GM18873 (cell line): ENCODE measurements around the gene LIPA.
"Not testable (repeated sequence)": the region's sequence is repeated elsewhere in the genome, so short reads cannot be mapped to it uniquely, and the experiment has no call there.

Experiments used
- ATAC-seq: cut with Tn5 transposase; IDR thresholded peaks from one replicate; pipeline ENCODE4 v1.9.1; 2021; ENCODE audit warnings: mild to moderate bottlenecking, moderate library complexity, moderate number of reproducible peaks; ENCODE audit not compliant: unreplicated experiment, low FRiP score

The LIPA gene

DNA sequence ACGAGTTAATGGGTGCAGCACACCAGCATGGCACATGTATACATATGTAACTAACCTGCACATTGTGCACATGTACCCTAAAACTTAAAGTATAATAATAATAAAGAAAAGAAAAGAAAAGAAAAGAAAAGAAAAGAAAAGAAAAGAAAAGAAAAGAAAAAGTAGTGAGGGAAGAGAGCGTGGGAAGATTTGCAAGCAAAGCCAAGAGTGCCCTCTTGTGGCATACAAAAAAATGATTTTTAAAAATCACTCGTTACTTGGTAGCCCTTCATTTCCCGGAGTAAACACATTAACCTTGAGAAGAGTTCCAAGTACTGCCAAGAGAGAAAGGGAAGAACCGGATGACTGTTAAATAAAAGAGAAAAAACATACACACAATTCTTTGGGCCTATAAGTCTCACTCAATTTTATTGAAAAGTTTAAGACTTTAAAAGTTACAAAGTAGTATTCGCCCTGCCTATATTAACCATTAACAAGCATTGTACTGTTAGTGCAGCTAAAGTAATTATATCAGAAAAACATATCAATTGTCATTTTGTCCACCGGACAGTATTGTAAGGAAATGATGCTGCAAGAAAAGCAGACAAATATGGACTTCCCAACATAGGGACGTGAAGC is 38.3 kb downstream of the LIPA start:
- no peak for ATAC-seq

DNA sequence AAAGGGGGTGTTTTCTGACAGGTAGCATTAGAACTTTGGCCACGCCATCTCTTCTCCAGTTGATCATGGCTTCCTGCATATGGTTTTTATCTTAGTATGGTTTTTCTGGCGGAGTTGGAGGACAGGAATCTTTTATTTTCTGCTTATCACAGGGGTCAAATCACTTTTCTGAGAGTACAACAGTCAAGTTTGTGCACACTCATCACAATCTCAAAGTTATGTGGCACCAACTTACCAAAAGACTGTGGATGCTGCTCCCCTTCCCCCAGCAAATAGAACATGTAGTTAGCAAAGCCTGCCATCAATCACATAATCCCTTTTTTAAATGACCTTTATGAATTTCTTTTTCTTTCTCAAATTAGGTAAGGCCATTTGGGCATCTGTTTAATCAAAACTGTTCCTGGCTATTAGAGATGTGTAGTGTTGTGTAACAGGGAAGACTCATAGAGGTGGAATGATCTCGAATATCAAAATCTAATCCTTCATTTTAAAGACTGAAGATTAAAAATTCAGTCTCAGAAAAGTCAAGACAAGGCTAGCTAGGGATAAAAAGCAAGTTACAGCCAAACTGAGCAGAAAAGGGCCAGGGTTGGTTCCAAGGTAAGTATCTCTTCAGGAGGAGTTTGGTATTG is 40.7 kb downstream of the LIPA start:
- no peak for ATAC-seq

DNA sequence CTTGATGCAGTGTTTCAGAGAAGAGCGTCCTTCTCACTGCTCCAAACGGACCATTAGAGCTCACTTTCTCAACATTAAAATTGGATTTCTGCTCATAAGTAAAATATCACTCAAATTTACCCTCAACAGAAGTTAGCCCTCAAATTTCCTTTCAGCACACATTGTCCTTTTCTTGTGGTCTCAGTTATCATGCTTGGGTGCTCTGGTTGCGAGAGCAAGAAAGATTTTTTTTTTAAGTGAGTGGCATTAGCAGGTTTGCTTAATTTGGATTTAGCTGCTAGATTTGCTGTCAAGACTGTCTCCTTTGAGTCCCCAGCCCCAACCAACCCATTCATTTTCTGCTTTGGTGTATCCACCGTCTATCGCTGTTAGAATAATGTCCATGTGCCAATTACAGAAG is 41.9 kb downstream of the LIPA start:
- no peak for ATAC-seq

DNA sequence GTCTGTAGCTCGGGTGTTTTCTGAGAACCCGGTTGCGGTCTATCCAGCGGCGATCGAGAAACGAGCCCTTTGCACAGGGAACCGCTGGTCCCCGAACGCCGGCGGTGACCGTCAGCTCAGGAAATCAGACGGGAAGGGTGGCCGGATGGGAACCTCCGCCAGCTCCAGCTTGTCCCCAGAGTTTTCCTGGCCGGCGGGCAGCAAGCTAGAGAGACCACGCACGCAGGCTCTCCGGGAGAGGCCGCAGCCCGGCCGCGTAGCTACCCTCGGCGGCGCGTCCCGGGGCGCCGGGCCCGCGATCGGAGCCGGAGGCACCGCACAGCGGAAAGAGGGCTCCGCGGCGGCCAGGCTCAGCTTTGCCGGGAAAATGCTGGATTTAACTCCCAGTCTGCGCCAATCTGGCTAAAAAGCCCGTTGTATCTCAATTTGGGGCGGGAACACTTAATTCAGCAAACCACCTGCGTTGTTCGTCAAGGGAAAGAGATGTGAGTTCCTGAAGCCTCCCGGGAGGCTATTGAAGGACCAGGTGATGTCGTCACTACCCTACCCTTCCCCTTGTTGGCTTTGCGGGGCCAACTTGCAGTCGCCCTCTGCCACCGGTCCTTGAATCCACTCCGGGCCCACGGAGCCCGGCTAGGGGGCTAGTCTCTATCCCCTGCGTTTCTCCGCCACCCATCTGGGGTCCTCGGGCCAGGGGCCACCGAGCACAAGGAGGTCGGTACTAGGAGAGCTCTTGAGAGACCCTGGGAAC is 43.6 kb downstream of the LIPA start:
- ATAC-seq: no peak

DNA sequence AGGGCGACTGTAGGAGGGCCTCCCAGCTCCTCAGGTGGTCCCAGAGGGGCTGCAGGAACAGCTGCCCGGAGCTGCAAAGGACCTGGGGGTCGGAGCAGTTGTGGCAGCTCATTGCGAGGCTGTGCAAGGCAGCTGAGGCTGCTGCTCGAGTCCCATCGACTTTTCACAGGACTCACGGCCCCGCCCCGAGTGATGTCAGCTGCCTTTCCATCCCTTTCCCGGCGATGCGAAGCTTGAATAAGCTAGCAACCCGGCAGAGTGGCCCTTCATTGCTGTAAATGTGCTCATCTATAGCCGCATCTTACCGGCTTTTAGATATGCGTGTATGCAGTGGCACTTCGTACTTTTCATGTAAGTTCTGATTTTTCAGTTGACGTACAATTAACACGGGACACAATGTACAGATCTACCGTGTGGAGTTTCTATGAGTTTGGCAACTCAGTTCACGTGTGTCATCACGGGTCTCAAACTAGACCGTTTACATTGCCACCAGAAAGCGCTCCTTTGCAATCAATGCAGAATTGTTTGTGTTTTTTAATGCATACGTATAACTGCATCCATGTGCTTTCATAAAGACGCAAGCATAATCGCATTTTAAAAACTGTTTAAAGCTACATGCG is 44.3 kb downstream of the LIPA start, which contains the start of gene CH25H:
CH25H (minus strand) TSS at position 137 of the 620 bp plus-strand sequence; CDS start at position 112, 25 bp downstream.
- no peak for ATAC-seq

DNA sequence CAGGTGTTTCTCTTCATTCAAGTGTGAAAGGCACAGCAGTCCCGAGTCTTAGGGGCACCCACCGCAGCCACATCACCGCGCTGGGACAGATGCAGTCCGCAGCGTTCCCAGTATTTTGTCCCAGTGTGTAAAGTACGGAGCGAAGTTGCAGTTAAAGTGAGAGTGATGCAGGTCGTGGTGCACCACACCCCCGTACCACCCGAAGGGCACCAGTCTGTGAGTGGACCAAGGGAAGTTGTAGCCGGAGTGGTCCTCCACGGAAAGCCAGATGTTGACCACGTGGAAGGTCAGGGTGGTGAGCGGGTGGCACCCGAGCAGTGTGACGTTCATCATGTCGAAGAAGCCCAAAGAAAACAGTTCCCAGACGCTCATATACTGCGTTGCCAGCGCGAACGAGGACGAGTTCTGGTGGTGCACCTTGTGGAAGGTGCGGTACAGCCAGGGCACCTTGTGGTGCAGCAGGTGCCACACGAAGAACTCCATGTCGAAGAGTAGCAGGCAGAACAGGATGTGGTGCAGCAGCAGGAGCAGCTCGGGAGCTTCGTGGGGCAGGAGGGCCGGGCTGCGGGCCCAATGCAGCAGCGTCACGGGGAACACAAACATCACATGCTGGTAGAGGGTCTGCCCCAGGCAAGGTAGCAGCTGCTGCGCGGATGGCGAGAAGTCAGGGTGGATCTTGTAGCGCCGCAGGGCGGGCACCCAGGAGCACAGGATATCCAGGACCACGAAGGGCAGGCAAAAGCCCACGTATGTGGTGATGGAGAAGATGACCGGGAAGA is 45.0 kb downstream of the LIPA start:
- ATAC-seq: no peak

DNA sequence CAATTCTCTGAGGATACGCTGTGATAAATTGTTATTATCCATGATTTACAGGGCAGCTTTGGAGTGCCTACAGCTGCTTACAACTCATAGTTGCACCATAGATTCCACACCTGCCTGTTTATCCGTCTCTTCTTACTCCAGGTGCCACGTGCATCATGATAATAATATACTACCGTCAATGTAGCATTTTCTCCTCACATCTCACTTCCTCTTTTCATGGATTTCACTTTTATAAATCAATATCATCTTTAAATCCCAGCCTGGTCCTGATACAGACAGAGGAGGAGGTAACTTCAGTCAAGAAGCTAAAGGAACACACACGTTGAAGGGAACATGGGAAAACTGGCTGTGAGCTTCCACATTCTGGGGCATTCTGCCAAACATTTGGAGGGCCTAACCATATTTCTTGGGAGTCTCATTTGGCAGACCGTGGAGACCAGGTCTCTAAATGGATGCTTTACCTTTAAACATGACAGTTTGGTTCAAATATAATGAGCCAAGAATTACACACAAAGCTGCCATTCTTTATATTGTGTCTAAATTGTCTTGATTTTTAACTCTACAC is 46.9 kb downstream of the LIPA start:
- no peak for ATAC-seq

DNA sequence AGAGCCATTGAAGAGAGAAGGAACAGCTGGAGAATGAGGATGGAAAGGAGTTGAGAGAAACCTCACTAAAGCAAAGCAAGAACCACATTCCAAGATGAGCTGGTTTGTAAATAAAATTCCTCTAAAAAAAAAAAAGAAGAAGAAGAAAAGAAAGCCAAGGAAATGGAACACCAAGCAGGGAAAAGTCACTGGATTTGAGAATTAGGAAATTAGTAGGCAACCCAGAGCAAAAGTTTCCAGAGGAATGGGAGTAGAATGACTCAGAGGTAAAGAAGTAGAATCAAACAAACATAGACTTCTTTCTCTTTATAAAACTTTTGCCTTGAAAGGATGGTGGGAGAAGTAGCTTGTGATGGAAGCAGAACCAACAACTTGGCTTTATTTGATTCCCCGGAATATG is 48.3 kb downstream of the LIPA start:
- no peak for ATAC-seq

DNA sequence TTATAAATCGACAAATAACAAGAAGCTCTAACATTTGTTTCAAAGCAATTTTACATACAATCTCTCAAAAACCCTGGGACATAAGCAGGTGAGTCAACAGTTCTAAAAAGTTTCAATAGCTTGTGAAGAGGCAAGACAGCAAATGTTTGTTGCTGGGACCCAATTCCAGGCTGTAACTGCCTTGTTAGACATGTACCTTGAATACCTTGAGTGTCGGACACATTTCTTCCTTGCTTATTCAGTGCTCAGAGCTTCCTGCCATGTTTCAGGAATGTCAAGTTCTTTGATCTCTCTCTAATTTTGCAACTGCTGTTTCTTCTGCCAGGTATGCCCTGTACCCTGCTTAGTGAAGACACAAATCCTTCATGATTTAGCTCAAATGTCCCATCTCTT is 49.5 kb downstream of the LIPA start:
- ATAC-seq: no peak

DNA sequence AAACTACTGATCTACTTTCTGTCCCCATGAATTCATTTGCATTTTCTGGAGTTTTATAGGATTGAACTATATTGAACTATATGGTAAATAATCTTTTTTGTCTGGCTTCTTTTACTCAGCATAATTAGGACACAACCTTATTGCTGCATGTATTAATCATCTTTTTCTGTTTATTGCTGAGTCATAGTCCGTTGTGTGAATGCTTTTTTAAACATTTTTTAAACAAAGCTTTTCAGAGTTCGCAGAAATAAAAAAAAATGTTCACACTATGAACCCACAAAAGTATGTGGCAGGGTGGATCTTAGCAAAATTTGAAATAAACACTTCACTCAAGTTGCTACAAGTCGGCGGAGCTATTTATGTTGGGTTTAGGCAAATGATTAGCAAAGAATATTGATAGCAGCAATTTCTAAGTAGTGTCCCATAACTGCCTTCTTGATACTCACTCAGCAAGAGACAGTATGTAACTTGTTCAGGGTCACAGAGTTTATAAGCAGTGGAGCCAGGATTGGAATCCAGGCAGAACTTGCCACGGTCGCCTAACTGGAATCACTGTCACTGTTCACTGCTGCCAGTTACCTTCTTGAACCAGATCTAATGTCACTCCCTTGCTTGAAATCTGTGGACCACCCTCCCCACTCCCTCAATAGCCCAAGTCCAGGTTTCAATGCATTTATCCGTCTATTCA is 50.1 kb downstream of the LIPA start:
- ATAC-seq: no peak

DNA sequence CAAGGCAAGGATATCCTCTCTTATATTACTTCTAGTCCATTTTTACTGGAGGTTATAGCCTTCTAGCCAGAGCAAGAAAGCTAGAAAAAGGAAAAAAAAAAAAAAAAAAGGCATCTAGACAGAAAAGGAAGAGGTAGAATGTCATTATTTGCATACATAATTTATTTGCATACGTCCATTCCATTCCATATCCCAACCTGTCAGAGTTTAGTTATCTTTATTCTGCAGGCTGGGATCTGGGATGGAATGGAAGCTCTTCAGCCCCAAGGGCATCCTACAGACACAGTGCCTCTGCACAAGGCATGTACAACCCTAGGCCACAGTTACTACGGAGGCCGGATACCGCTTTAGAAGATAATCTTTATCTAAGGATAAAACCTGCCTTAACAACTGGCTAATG is 54.1 kb downstream of the LIPA start:
- no peak for ATAC-seq

DNA sequence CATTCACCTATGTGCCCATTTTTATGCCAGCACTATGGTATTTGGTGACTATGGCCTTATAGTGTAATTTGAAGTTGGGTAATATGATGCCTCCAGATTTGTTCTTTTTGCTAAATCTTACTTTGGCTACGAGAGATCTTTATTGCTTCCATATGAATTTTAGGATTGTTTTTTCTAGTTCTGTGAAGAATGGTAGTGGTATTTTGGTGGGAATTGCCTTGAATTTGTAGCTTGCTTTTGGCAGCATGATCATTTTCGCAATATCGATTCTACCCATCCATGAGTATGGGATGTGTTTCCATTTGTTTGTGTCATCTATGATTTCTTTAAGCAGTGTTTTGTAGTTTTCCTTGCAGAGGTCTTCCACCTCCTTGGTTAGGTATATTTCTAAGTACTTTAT is 60.3 kb downstream of the LIPA start:
- not testable (repeated sequence) for ATAC-seq

DNA sequence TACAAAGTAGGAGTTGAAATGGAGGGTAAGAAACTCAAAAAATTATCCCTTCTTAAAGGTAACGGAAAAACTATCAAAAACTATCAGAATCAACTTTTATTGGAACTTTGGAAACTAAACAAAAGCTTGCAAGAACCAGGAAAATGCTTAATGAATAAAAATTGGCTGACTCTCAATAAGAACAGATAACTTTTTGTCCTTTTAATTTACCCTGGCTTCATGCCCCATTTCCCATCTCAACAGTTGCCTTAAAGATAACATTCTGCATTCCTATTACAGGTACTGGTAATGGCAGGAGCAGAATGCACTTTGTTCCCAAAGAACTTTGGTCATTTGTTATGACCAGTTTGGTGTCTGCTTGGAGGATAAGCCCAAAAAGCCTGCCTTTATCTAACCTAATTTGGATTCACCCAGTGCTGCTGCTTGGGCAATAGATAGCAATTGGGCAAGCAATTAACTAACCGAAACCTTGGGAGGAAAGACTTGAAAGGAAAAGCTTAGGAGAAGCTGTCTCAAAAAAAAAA is 62.3 kb downstream of the LIPA start:
- ATAC-seq: no peak

DNA sequence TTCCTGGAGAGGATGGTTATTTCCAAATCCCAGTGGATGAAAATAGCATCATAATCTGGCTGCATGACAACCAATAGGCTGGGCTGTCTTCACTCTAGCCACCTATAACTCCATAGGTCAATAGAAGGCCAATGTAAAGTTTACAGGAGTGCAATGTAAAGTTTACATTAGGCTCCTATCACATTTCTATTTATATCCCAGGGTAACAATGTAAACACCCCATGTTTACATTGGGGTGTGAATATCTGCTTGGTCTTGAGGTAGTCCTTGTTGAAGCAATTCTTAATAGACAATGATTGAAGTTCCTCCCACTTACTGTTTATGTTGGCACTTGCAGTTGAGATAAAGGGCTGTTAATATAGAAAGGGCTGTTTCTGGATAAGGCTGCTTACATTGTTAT is 65.9 kb downstream of the LIPA start:
- no peak for ATAC-seq

DNA sequence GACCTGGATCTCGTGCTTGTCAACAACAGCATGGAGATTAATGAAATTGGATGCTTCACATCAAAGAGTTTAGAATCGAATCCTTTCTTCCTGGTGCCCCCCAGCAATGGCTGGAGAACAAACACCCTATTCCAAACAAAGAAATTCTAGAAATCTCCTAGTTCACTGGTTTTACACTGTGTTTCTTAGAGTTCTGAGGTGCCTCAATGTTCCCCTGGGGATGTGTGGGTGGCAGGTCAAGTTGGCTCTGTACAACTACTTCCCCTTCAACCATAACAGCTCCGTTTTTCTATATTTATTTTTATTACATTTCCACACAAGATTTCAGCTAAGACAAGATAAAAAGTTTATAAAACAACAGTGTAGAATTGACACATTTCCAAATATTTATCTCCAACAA is 66.9 kb downstream of the LIPA start:
- ATAC-seq: no peak

DNA sequence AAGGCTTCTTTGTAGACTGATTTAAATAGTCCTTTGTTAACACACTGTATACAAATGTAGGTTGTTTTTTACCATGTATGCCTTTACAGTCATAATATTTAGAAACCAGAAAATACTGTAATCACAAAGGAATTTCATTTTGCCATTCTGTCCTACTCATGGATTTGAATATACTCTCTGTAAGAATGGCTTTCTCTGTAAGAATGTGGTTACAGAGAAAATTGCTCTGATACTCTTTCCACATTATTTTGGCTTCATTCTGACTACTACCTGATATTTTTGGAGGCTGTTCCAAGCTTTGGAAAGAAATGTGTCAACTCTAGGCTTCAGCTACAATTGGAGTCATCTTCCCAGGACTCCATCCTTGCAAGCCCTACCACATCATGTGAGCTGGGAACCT is 68.0 kb downstream of the LIPA start:
- ATAC-seq: no peak

DNA sequence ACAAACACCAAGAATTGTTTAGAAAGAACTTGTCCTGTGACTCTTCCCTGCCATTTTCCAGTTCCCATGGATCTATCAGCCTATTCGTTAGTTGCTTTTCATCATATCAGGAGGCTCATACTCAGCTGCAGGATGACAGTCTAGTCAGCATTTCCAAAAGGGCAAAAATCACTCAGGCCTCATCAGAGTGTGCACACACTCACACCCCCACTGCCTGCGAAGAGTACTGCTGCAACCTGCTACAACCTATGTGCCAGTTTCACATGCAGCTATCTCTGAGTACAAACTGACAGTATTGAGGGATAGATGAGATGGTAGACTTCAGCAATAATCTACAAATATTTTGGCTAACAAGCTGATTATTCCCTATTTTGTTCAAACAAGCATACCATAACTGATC is 68.7 kb downstream of the LIPA start:
- no peak for ATAC-seq

DNA sequence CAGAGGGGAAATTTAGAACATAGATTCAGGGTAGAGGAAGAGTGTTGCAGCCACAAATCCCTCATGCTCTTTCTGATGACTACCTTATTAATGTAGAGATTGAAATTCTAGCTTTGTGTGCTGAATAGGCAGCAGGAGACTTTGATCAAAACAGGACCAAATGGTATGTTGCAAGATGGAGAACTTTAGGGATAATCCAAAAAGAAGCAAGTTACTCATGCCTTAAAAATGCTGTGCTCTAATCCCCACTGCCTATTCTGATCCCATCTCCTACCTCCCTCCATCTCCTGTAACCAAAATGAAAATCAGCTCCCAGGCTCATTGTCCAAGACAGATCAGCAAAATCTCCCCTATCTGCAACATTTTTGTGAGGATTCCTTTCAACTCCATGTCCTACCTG is 75.8 kb downstream of the LIPA start:
- no peak for ATAC-seq

DNA sequence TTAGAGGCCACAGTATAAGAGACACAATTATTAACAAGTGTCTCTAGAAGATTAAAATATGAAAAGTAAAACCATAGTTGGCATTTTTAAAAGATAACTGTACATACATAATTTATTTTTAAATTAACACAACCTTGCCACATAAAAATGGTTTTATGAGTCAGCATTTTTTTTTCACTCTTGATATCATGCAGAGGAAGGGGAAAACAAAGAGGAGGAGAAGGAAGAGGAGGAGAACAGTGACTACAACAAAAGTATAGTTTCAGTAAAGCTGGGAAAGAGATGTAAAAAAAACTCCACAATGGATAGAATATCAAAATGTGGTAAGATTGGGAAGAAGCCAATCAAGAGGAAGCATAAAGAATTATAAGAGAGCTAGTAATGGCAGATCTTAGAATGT is 78.5 kb downstream of the LIPA start:
- no peak for ATAC-seq

DNA sequence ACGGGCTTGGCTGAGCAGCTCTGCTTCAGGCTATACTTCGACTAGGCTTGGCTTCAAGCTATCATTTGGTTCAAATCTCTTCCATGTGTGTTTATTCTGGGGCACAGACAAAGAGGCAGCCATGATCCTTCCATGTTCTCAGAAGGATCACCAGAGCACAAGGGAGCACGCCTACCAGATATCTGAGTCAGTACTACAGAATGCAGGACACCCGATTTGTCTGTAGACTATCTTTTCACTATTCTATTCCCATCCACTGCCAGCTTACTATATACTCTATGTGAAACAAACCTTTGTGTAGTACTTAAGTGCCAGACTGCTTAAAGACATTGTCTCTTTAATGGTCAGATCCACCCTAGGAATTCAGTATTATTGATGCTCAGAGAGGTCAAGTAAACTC is 79.6 kb downstream of the LIPA start:
- no peak for ATAC-seq
